Endothelial cell of umbilical vein (primary cell): ENCODE data around the gene RNF214.

Experiments
- JUN ChIP-seq: IDR thresholded peaks from 2 replicates; pipeline ENCODE4 v1.6.1; 2011; ENCODE audit warnings: borderline replicate concordance, low read depth; ENCODE audit not compliant: insufficient read length, insufficient read depth
- POLR2AphosphoS5 ChIP-seq: IDR thresholded peaks from 2 replicates; pipeline ENCODE4 v1.6.1; 2012; ENCODE audit warnings: low read depth, mild to moderate bottlenecking, control low read depth, low read length, moderate library complexity; ENCODE audit not compliant: insufficient read depth
- TF ChIP-seq, protein P1 (sequence below), 2 donors: IDR thresholded peaks; 1 replicate in 1 of 2; 2 replicates in 1 of 2; pipeline ENCODE4 v1.5.1; 2011; ENCODE audit warnings: low read length in 2 of 2, mild to moderate bottlenecking in 2 of 2, moderate library complexity in 2 of 2, control low read depth in 1 of 2, inconsistent platforms in 1 of 2, low read depth in 1 of 2; ENCODE audit not compliant: insufficient read depth in 1 of 2; ENCODE audit errors: extremely low read depth in 1 of 2

DNA sequence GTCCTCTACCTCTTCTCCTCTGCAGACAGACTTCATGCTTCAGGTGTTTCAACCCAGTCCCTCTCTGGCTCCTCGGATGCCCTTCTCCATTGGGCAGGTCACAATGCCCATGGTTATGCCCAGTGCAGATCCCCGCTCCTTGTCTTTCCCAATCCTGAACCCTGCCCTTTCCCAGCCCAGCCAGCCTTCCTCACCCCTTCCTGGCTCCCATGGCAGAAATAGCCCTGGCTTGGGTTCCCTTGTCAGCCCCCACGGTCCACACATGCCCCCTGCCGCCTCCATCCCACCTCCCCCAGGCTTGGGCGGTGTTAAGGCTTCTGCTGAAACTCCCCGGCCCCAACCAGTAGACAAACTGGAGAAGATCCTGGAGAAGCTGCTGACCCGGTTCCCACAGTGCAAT is 49.4 kb downstream of the RNF214 start:
- TF ChIP-seq, protein P1, sequence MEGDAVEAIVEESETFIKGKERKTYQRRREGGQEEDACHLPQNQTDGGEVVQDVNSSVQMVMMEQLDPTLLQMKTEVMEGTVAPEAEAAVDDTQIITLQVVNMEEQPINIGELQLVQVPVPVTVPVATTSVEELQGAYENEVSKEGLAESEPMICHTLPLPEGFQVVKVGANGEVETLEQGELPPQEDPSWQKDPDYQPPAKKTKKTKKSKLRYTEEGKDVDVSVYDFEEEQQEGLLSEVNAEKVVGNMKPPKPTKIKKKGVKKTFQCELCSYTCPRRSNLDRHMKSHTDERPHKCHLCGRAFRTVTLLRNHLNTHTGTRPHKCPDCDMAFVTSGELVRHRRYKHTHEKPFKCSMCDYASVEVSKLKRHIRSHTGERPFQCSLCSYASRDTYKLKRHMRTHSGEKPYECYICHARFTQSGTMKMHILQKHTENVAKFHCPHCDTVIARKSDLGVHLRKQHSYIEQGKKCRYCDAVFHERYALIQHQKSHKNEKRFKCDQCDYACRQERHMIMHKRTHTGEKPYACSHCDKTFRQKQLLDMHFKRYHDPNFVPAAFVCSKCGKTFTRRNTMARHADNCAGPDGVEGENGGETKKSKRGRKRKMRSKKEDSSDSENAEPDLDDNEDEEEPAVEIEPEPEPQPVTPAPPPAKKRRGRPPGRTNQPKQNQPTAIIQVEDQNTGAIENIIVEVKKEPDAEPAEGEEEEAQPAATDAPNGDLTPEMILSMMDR (IDR thresholded peaks at IDR 0.05; ENCODE audit: extremely low read depth in 1 of 2, insufficient read depth in 1 of 2, low read depth in 1 of 2, low read length in 2 of 2), result no peak
- TF ChIP-seq POLR2AphosphoS5, result no peak
- no peak for TF ChIP-seq JUN
